GM12878 (cell line): ENCODE results near the gene SULT1A3. TPM values are rescaled to one million over a fixed set of nuclear protein-coding genes. Genes with fewer than 3 reads are reported as not detected.
A peak's percentile ranks its signal among the peaks of the same experiment; 100 is the strongest.

ENCODE experiments used
- CBFB ChIP-seq: IDR thresholded peaks from 2 replicates; pipeline ENCODE4 v1.6.1; 2016; ENCODE audit warnings: antibody characterized with exemption, low read depth
- CREB1 ChIP-seq: IDR thresholded peaks from 2 replicates; pipeline ENCODE4 v1.6.1; 2012; ENCODE audit warnings: low read depth, mild to moderate bottlenecking, inconsistent platforms
- E2F8 ChIP-seq: fragments of 450-650 bp; IDR thresholded peaks from 2 replicates; pipeline ENCODE4 v1.6.1; 2018; ENCODE audit warnings: mild to moderate bottlenecking, low read depth, moderate library complexity; ENCODE audit not compliant: partially characterized antibody
- EP300 ChIP-seq, 2 experiments: fragments of 150-350 bp in 1 of 2; IDR thresholded peaks; 2 replicates each; pipeline ENCODE4 v1.6.1; 2011 to 2012; ENCODE audit warnings: low read depth in 2 of 2, low read length in 2 of 2, borderline replicate concordance in 1 of 2, improper control_type of control experiment in 1 of 2, inconsistent platforms in 1 of 2; ENCODE audit not compliant: control insufficient read depth in 1 of 2
- IRF4 ChIP-seq: IDR thresholded peaks from 2 replicates; pipeline ENCODE4 v1.6.1; 2011; ENCODE audit warnings: low read depth, low read length
- IRF5 ChIP-seq: fragments of 450-650 bp; IDR thresholded peaks from 2 replicates; pipeline ENCODE4 v1.6.1; 2017; ENCODE audit warnings: borderline replicate concordance
- LARP7 ChIP-seq: fragments of 450-650 bp; IDR thresholded peaks from 2 replicates; pipeline ENCODE4 v1.6.1; 2017; ENCODE audit warnings: mild to moderate bottlenecking
- MAX ChIP-seq: IDR thresholded peaks from 2 replicates; pipeline ENCODE4 v1.6.1; 2012; ENCODE audit warnings: low read depth, low read length, improper control_type of control experiment
- MEF2B ChIP-seq: fragments of 450-650 bp; IDR thresholded peaks from 2 replicates; pipeline ENCODE4 v1.6.1; 2018; ENCODE audit warnings: mild to moderate bottlenecking, moderate library complexity; ENCODE audit not compliant: partially characterized antibody, poor library complexity, severe bottlenecking
- NFIC ChIP-seq: IDR thresholded peaks from 2 replicates; pipeline ENCODE4 v1.6.1; 2012; ENCODE audit warnings: low read depth, mild to moderate bottlenecking, inconsistent platforms, low read length, moderate library complexity
- NFYA ChIP-seq: IDR thresholded peaks from 2 replicates; pipeline ENCODE4 v1.6.1; 2011; ENCODE audit warnings: low read depth, mild to moderate bottlenecking, low read length, improper control_type of control experiment, borderline replicate concordance
- NR2C2 ChIP-seq: IDR thresholded peaks from 2 replicates; pipeline ENCODE4 v1.6.1; 2011; ENCODE audit warnings: borderline replicate concordance, low read depth; ENCODE audit not compliant: control insufficient read depth, insufficient read length
- NR2F1 ChIP-seq: fragments of 450-650 bp; conservative IDR thresholded peaks from 2 replicates; pipeline ENCODE4 v1.6.1; 2017; ENCODE audit warnings: mild to moderate bottlenecking
- PAX5 ChIP-seq: IDR thresholded peaks from 2 replicates; pipeline ENCODE4 v1.6.1; 2011; ENCODE audit warnings: low read depth, low read length, borderline replicate concordance
- PML ChIP-seq: IDR thresholded peaks from 2 replicates; pipeline ENCODE4 v1.6.1; 2012; ENCODE audit warnings: low read length, inconsistent platforms
- SMC3 ChIP-seq: IDR thresholded peaks from 2 replicates; pipeline ENCODE4 v1.6.1; 2011; ENCODE audit warnings: low read length, improper control_type of control experiment, borderline replicate concordance
- SUZ12 ChIP-seq: fragments of 200-600 bp; sonication (generic); IDR thresholded peaks from one replicate; pipeline ENCODE4 v1.6.1; 2018; ENCODE audit warnings: antibody characterized with exemption, mild to moderate bottlenecking; ENCODE audit not compliant: unreplicated experiment
- TARDBP ChIP-seq: IDR thresholded peaks from 2 replicates; pipeline ENCODE4 v1.6.1; 2016; ENCODE audit warnings: borderline replicate concordance
- TBL1XR1 ChIP-seq: IDR thresholded peaks from 2 replicates; pipeline ENCODE4 v1.6.1; 2012; ENCODE audit warnings: low read depth, low read length, improper control_type of control experiment
- WRNIP1 ChIP-seq: IDR thresholded peaks from 2 replicates; pipeline ENCODE4 v1.6.1; 2011; ENCODE audit warnings: low read depth, low read length, improper control_type of control experiment, borderline replicate concordance
- ZNF217 ChIP-seq: fragments of 450-650 bp; IDR thresholded peaks from 2 replicates; pipeline ENCODE4 v1.6.1; 2017; ENCODE audit warnings: antibody characterized with exemption, mild to moderate bottlenecking
- ZNF592 ChIP-seq: fragments of 450-650 bp; IDR thresholded peaks from 2 replicates; pipeline ENCODE4 v1.6.1; 2017; ENCODE audit warnings: mild to moderate bottlenecking, moderate library complexity
- polyA plus RNA-seq, 11 experiments: library from polyadenylated mRNA; depleted of rRNA in 4 of 11; unstranded in 6 of 11; stranded (reverse) in 5 of 11; fragments of >200 nt; fragmentation: Nextera tagmentation in 4 of 11; fragmentation: Illumina TruSeq in 1 of 11; extraction: Ambion mirVana in 4 of 11; extraction: Trizol in 1 of 11; gene quantifications; 1 replicate in 1 of 11; 2 replicates in 10 of 11; pipeline versions ENCODE4 v1.2.1 to v1.2.3, GENCODE V29; 2011 to 2016; ENCODE audit warnings: inconsistent platforms in 2 of 11, missing spikeins in 2 of 11, low read depth in 1 of 11
- total RNA-seq, 4 experiments: library from RNA; depleted of rRNA in 3 of 4; stranded (reverse); fragments of >200 nt in 3 of 4; fragmentation: Illumina TruSeq in 1 of 4; extraction: Trizol in 1 of 4; gene quantifications; 2 replicates each; pipeline versions ENCODE4 v1.2.1 to v1.2.3, GENCODE V29; 2013 to 2021

Gene SULT1A3
- total and polyA plus RNA-seq, 10 of the 15 experiments (the other 5 are each of a cell fraction or from before 2014, with no cell fraction given) = 3.3 to 15.8 (median 6.2) TPM

- TF ChIP-seq ZNF592 (no peak), PML (no peak), ZNF217 (no peak), IRF5 (no peak), MAX (no peak), CREB1 (no peak), MEF2B (no peak), IRF4 (0 out of 2 replicates have a peak, but pooled peaks have one; percentile 47), NFYA (no peak), NR2F1 (no peak), LARP7 (peak; percentile 59; the same call in 1 of the 2 replicates), EP300 (IDR thresholded peaks at IDR 0.05; ENCODE audit: borderline replicate concordance in 1 of 2, control insufficient read depth in 1 of 2, low read depth in 2 of 2, low read length in 2 of 2) (peak in 1 of 2 experiments; percentile 60; a peak in 1 of 4 replicates), CBFB (peak; percentile 57; the same call in 1 of the 2 replicates), TBL1XR1 (peak; percentile 45; the same call in 1 of the 2 replicates), NFIC (no peak), NR2C2 (no peak), WRNIP1 (no peak), PAX5 (peak; percentile 77; the same call in 1 of the 2 replicates), E2F8 (no peak), SUZ12 (no peak), TARDBP (no peak), SMC3 (no peak)
Measured at GRCh38 chr16:30184096-30184890, 14.8 kb upstream of the SULT1A3 start (continued).
